AG10803 (cell line): ENCODE measurements around the gene TEX2.

ENCODE experiments used
- DNase-seq: peaks from one replicate; pipeline ENCODE4 v3.0.0; 2010; ENCODE audit warnings: low read depth
- H3K4me3 ChIP-seq: 2 replicates; pipeline ENCODE4 v1.5.1; 2011; ENCODE audit warnings: mild to moderate bottlenecking, low read length, control low read depth
- TF ChIP-seq, protein P1 (sequence below): conservative IDR thresholded peaks from 2 replicates; pipeline ENCODE4 v1.5.1; 2011; ENCODE audit warnings: mild to moderate bottlenecking, low read length, control low read depth, inconsistent platforms

Gene TEX2

GRCh38 chr17:64230791-64231408 is 32.2 kb downstream of the TEX2 start:
- peak; percentile 96 for DNase-seq
- H3K4me3 ChIP-seq: no peak overlapping the region
- TF ChIP-seq, protein P1, sequence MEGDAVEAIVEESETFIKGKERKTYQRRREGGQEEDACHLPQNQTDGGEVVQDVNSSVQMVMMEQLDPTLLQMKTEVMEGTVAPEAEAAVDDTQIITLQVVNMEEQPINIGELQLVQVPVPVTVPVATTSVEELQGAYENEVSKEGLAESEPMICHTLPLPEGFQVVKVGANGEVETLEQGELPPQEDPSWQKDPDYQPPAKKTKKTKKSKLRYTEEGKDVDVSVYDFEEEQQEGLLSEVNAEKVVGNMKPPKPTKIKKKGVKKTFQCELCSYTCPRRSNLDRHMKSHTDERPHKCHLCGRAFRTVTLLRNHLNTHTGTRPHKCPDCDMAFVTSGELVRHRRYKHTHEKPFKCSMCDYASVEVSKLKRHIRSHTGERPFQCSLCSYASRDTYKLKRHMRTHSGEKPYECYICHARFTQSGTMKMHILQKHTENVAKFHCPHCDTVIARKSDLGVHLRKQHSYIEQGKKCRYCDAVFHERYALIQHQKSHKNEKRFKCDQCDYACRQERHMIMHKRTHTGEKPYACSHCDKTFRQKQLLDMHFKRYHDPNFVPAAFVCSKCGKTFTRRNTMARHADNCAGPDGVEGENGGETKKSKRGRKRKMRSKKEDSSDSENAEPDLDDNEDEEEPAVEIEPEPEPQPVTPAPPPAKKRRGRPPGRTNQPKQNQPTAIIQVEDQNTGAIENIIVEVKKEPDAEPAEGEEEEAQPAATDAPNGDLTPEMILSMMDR: no peak; the same call in none of the 2 replicates

GRCh38 chr17:64229815-64230728 is 33.0 kb downstream of the TEX2 start:
- TF ChIP-seq, protein P1: no peak
- no peak overlapping the region for H3K4me3 ChIP-seq
- DNase-seq: no peak

DNA sequence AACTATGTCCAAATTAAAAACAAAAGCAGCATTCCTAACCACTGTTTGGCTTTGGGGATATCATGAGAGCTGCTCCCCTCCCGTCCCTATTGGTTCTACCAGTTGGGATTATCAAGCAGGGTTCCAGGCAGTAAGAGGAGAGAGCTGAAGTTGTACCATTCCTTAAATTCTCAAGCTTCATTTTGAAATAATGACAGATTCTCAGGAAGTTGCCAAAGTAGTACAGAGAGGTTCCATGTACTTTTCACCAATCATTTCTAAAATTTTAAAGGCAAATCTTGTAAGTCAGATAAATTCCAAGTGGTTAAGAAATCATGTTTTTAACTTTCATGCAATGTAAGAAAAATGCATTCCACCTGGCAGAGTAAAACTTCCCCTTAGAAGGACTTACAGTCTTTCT is 36.9 kb downstream of the TEX2 start:
- TF ChIP-seq, protein P1: no peak
- H3K4me3 ChIP-seq: no peak overlapping the region
- peak; percentile 71 for DNase-seq

DNA sequence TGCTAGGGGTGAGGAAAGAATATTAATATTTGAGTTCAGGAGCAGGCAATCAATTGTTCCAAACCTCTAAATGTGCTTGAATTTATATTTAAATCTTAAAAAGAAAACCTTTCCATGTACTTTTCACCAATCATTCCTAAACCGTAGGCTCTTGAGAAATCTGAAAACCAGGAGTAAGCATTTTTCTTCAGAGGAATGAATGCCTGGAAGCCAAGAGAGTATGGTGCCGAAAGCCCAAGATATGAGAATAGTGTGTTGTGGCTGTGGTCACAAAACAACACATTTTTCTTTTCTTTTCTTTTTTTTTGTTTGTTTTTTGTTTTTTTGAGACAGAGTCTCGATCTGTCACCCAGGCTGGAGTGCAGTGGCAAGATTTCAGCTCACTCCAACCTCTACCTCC is 37.6 kb downstream of the TEX2 start:
- peak; percentile 32 for DNase-seq
- TF ChIP-seq, protein P1: no peak
- no peak overlapping the region for H3K4me3 ChIP-seq

DNA sequence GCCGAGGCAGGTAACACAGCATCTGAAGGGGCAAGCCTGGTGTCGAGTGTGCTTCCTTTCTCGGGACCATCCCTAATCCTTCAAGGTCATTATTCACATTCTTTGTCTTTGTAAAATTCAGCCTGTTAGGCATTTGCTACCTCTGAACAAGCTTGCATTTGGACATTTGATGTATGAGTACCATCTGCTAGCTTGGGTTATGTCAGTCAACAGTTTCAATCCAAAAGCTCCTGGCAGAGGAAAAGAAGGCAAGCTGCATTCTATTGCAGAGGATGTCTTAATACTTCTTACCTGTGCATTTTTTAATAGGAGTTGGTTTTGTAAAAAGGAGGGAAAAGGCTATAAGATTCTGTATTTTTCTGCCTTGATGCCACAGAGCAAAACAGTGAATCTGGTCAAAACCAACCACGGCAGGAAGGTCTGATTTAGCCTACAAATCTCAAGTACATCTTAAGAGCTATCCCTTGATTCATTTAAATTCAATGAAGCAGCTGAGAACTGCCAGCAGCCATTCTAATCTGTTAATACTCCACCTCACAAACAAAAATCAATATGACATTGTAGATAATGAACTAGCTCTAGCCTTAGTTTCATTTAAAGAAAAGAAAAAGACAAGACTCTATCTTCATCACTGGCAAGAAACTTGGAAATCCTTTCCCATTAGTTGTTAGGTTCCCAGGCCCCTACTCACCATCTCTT is 39.0 kb downstream of the TEX2 start:
- no peak for DNase-seq
- no peak overlapping the region for H3K4me3 ChIP-seq
- TF ChIP-seq, protein P1: no peak

GRCh38 chr17:64223283-64223682 is 39.8 kb downstream of the TEX2 start:
- H3K4me3 ChIP-seq: no peak overlapping the region
- no peak for DNase-seq
- TF ChIP-seq, protein P1: no peak
